Spinal cord (tissue), 10 donors: ENCODE results near the gene DAND5. TPM values are rescaled to one million over a fixed set of nuclear protein-coding genes. Genes with fewer than 3 reads are reported as not detected.
A peak's percentile ranks its signal among the peaks of the same experiment; 100 is the strongest.

Experiments
- DNase-seq, 6 donors: peaks; one replicate each; pipeline versions ENCODE4 v3.0.0 to v3.0.0-alpha.2; 2013 to 2015; ENCODE audit warnings: low spot score in 6 of 6, low read depth in 4 of 6
- H3K27ac ChIP-seq: one replicate; pipeline ENCODE4 v1.5.1; 2013; ENCODE audit warnings: low read depth, low read length, control low read depth
- H3K27me3 ChIP-seq: one replicate; pipeline ENCODE4 v1.6.1; 2013; ENCODE audit warnings: low read length; ENCODE audit not compliant: control insufficient read depth, insufficient read depth
- H3K36me3 ChIP-seq: one replicate; pipeline ENCODE4 v1.6.1; 2013; ENCODE audit warnings: low read length; ENCODE audit not compliant: control insufficient read depth, insufficient read depth
- H3K4me1 ChIP-seq: one replicate; pipeline ENCODE4 v1.6.1; 2013; ENCODE audit warnings: low read length; ENCODE audit not compliant: control insufficient read depth, insufficient read depth
- H3K4me3 ChIP-seq: one replicate; pipeline ENCODE4 v1.5.1; 2013; ENCODE audit warnings: low read depth, low read length, control low read depth
- H3K9me3 ChIP-seq: one replicate; pipeline ENCODE4 v1.6.1; 2013; ENCODE audit warnings: low read length; ENCODE audit not compliant: control insufficient read depth, insufficient read depth
- WGBS: methylation state at CpG from one replicate; pipeline ENCODE4 v1.1.5; 2013; ENCODE audit warnings: missing lambda C conversion rate; ENCODE audit not compliant: insufficient coverage; 5-methylcytosine and 5-hydroxymethylcytosine counted together
- polyA plus RNA-seq, 2 donors: library from polyadenylated mRNA; unstranded; fragments of 120-200 nt; gene quantifications; one replicate each; pipeline ENCODE4 v1.2.1, GENCODE V29; 2013; ENCODE audit not compliant: insufficient read length in 2 of 2
- total RNA-seq, 2 donors: library from RNA; depleted of rRNA in 1 of 2; stranded (reverse); fragments of 120-200 nt in 1 of 2; fragments of >200 nt in 1 of 2; gene quantifications; one replicate each; pipeline versions ENCODE4 v1.2.3 to v1.2.4, GENCODE V29; 2013 to 2014
- donor health status: healthy.

Gene DAND5
- total and polyA plus RNA-seq, 4 donors, result 0.28 to 0.49 (median 0.44) TPM; not detected in 1

DNA sequence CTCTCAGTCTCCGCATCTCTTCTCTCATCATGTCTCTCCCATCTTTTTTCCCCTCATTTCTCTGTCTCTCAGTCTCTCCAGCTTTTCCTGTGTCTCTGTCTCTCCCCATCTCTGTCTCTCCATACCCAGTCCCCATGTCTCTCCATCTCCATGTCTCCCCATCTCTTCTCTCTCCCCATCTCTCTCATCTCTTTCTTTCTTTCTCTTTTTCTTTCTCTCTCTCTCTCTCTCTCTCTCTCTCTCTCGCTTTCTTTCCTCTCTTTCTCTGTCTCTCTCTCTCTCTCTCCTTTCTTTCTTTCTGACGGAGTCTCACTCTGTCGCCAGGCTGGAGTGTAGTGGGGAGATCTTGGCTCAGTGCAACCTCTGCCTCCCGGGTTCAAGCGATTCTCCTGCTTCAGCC is 13.3 kb downstream of the DAND5 start:
- DNase-seq, result no peak
- Histone ChIP-seq H3K27ac (no peak overlapping the region), H3K4me1 (peaks cover 44% of the 10 kb centered on the region), H3K4me3 (no peak overlapping the region), H3K27me3 (peaks cover 2% of the 10 kb centered on the region), H3K9me3 (no peaks in the 10 kb centered on the region), H3K36me3 (no peaks in the 10 kb centered on the region)
- WGBS, result 100% methylated on average over 1 of the region's 6 CpGs

DNA sequence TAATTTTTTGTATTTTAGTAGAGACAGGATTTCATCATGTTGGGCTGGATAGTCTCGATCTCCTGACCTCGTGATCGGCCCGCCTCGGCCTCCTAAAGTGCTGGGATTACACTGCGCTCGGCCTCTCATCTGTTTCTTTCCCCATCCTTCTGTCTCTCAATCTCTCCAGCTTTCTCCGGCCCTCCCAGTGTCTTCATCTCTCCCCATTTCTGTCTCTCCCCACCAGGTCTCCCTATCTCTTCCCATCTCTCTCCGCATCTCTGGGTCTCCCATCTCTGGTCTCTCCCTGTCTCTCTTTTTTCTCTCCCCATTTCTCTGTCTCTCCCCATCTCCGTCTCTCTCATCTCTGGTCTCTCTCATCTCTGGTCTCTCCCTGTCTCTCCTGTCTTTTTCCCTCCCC is 13.7 kb downstream of the DAND5 start:
- peaks cover 2% of the 10 kb centered on the region for H3K27me3 ChIP-seq
- H3K4me3 ChIP-seq, result peak overlapping the region; percentile 29
- 60% methylated on average over 10 of the region's 10 CpGs for WGBS
- peaks cover 43% of the 10 kb centered on the region for H3K4me1 ChIP-seq
- H3K27ac ChIP-seq, result peak overlapping the region; percentile 64
- no peaks in the 10 kb centered on the region for H3K9me3 ChIP-seq
- no peak for DNase-seq
- H3K36me3 ChIP-seq, result no peaks in the 10 kb centered on the region

DNA sequence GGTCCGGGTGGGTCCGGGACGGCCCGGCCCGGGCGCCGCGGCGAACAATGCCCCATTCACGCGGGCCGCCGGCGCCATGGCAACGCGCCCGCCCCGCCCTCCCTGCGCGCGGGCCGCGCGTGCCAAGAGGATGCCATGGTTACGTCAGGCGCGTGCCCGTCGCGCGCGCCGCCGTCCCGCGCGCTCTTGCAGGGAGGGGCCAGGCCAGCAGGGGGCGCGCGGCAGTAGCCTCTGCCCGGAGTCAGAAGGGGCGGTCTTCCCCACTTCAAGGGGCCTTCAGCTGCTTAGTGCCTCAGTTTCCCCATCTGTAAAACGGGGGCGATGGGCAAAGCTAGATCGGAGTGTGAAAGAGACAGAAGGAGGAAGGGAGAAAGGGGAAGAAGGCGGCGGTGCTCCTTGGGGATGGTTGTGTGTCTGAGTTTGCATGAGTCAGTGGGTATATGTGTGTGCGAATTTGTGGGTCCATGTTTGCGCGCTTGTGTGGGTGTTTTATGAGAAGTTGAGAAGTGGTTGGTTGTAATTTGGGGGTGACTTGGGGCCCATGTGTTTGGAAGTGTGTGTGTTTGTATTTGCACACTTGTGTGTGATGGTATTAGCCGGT is 14.3 kb downstream of the DAND5 start:
- Histone ChIP-seq H3K27ac (peak overlapping the region; percentile 15), H3K4me3 (peak overlapping the region; percentile 29), H3K9me3 (no peaks in the 10 kb centered on the region), H3K4me1 (peaks cover 42% of the 10 kb centered on the region), H3K27me3 (peaks cover 2% of the 10 kb centered on the region), H3K36me3 (no peaks in the 10 kb centered on the region)
- 9% methylated on average over 51 of the region's 51 CpGs for WGBS
- DNase-seq, result peak in 3 of 6 donors; percentile 52 to 94 (median 88)

DNA sequence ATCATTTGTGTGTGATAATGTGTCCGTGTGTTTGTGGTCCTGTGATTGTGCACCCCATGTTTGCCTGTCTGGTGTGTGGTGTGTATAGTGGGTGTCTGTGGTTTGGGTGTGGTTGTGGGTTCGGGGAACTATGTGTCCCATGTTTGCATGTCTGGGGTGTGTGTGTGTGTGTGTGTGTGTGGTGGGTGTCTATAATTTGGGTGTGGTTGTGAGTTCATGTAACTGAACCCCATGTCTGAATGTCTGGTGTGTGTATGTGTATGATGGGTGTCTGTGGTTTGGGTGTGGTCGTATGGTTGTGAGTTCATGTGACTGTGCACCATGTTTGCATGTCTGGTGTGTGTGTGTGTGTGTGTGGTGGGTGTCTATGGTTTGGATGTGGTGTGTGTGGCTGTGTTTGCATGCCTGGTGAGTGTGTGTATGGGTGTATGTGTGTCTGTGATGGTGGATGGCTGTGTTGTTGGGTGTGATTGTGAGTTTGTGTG is 14.8 kb downstream of the DAND5 start:
- WGBS, result 77% methylated on average over 3 of the region's 3 CpGs
- Histone ChIP-seq H3K27me3 (peaks cover 2% of the 10 kb centered on the region), H3K4me3 (no peak overlapping the region), H3K27ac (no peak overlapping the region), H3K9me3 (no peaks in the 10 kb centered on the region), H3K36me3 (no peaks in the 10 kb centered on the region), H3K4me1 (peaks cover 42% of the 10 kb centered on the region)
- no peak for DNase-seq

DNA sequence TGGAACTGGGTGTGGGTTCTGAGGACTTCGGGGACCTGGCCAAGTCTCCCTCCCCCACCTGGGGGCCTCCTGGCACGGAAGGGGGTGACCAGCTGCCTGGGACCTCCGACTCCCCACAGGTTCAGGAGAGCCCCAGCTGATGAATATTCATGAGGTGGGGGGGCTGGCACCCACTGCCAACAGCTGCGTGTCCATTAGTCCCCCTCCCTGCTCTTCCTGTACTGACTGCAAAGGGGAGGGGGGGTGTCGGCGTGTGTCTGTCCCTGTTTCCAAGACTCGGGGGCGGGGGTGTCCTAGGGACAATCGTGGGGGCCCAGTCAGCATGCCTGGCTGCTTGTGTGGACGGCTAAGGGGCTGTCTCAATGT is 15.3 kb downstream of the DAND5 start:
- Histone ChIP-seq H3K27me3 (peaks cover 2% of the 10 kb centered on the region), H3K4me3 (no peak overlapping the region), H3K4me1 (peaks cover 42% of the 10 kb centered on the region), H3K36me3 (no peaks in the 10 kb centered on the region), H3K27ac (peak overlapping the region; percentile 85), H3K9me3 (no peaks in the 10 kb centered on the region)
- DNase-seq, result peak in 2 of 6 donors; percentile 79 to 86
- 9% methylated on average over 6 of the region's 10 CpGs for WGBS

DNA sequence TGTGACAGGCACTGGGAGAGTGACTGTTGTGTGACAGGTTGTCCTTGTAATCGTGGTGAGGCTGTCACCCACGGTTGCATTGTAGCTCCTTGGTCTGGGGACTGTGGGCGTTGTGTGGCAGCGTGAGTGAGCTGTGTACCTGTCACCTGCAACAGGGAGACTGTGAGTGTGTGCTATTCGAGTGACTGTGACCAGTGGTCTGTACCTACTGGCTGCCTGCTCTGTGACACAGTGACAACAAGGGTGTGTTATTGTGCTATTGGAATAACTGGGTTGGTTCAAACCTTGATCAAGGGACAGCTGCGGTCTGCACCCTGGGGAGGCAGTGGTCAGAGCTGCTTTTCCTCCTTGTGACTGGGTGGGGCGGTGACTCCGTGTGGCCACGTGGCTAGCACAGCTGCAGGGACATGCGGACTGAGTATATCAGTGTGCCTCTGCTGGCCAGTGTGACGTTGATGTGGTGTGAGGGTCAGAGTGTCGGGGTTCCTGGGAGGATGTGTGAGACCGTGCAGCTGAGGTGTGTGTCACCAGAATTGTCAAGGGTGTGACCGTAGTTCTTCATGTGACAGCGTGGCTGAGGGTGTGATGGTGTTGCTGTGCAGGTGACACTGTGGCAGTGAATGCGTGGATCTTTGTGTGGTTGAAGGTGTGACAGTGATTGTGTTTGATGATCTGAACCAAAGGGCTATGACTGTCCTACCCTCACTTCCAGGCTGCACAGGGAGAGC is 15.8 kb downstream of the DAND5 start:
- no peak overlapping the region for H3K4me3 ChIP-seq
- H3K36me3 ChIP-seq, result no peaks in the 10 kb centered on the region
- peaks cover 42% of the 10 kb centered on the region for H3K4me1 ChIP-seq
- H3K9me3 ChIP-seq, result no peaks in the 10 kb centered on the region
- peak in 2 of 6 donors; percentile 59 to 61 for DNase-seq
- peak overlapping the region; percentile 85 for H3K27ac ChIP-seq
- H3K27me3 ChIP-seq, result peaks cover 2% of the 10 kb centered on the region
- WGBS, result 37% methylated on average over 16 of the region's 16 CpGs

DNA sequence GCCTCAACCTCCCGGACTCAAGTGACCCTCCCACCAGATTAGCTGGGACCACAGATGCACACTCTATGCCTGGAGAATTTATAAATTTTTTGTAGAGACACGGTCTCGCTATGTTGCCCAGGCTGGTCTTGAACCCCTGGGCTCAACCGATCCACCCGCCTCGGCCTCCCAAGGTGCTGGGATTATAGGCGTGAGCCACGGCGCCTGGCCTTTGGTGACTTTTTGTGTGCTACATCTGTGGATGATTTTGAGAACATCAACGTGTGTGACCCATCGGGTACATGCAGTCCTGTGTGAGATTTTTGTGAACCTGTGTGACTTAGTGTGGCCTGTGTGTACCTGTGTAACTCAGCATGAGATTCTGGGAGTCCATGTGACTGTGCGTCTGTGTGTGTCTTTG is 17.4 kb downstream of the DAND5 start:
- peaks cover 2% of the 10 kb centered on the region for H3K27me3 ChIP-seq
- no peak for DNase-seq
- 93% methylated on average over 12 of the region's 12 CpGs for WGBS
- no peaks in the 10 kb centered on the region for H3K36me3 ChIP-seq
- no peaks in the 10 kb centered on the region for H3K9me3 ChIP-seq
- no peak overlapping the region for H3K4me3 ChIP-seq
- H3K4me1 ChIP-seq, result peaks cover 42% of the 10 kb centered on the region
- H3K27ac ChIP-seq, result no peak overlapping the region

DNA sequence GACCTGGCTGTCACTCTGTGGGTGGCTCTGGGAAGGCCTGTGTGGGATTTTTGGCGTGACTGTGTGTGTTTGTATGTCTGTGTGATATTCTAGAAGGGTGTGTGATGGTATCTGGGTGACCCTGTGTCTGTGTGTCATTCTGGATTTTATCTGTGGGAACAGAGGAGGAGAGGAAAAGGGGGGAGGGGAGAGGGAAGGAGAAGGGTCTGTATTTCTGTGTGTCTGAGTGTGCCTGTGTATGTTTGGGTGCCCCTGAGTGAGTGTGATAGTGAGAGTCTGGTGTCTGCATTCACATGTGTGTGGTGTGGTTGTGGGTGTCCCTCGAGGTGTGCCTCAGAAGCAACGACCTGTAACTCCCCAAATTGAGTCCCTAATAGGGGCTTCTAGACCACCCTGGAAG is 17.8 kb downstream of the DAND5 start:
- WGBS, result 53% methylated on average over 1 of the region's 3 CpGs
- Histone ChIP-seq H3K9me3 (no peaks in the 10 kb centered on the region), H3K27me3 (peaks cover 2% of the 10 kb centered on the region), H3K27ac (no peak overlapping the region), H3K36me3 (no peaks in the 10 kb centered on the region), H3K4me1 (peaks cover 42% of the 10 kb centered on the region), H3K4me3 (no peak overlapping the region)
- no peak for DNase-seq

DNA sequence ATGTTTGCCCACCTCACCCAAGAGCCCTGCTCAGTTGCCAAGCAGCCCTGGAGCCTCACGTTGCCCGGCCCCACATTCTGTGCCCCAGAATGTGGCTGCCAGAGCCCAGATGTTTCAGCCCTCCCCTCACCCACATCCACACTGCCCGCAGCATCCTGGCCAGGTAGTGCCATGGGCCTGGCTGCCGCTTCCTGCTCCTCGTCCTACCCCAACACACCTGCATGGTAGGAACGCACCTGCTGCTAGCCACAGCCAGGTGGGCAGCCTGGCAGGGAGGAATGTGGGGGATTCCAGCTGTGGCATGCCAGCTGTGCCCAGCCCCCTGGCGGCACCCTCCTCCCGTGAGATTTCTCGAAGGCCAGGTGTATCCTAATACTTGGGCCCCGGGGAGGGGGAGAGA is 18.4 kb downstream of the DAND5 start:
- Histone ChIP-seq H3K4me1 (peaks cover 41% of the 10 kb centered on the region), H3K9me3 (no peaks in the 10 kb centered on the region), H3K36me3 (no peaks in the 10 kb centered on the region), H3K27ac (no peak overlapping the region), H3K4me3 (no peak overlapping the region), H3K27me3 (no peaks in the 10 kb centered on the region)
- 55% methylated on average over 6 of the region's 10 CpGs for WGBS
- no peak for DNase-seq

DNA sequence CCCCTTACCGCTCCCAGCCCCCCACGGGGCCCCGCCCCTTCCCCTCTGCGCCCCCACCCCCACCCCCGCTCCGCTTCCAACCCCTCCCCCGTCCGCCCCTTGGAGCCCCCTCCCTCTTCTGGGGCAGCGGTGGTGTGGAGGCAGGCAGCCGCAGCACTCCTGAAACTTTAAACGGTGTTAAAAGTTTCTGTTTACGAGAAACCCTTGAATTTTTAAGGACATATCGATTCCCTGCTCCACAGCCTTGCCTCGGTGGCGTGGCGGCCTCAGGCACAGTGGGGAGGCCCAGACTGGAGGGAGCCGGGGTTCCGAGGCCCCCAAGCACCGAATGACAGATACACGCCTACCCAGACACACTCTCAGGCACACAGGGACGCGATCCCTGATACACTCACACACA is 21.1 kb downstream of the DAND5 start:
- no peaks in the 10 kb centered on the region for H3K9me3 ChIP-seq
- H3K4me1 ChIP-seq, result peaks cover 24% of the 10 kb centered on the region
- no peak overlapping the region for H3K4me3 ChIP-seq
- no peak for DNase-seq
- 29% methylated on average over 10 of the region's 22 CpGs for WGBS
- no peaks in the 10 kb centered on the region for H3K27me3 ChIP-seq
- no peaks in the 10 kb centered on the region for H3K36me3 ChIP-seq
- no peak overlapping the region for H3K27ac ChIP-seq
